Activated T-helper 1 cell treated with Interleukin-2 at 50 U/mL for 16 hours (primary cell): ENCODE measurements around the gene BCR.

Source experiments
- DNase-seq: peaks from one replicate; pipeline ENCODE4 v3.0.0-alpha.2; 2020; ENCODE audit warnings: low read depth

BCR gene

GRCh38 chr22:23277583-23278295 is 97.4 kb downstream of the BCR start:
- no peak for DNase-seq

GRCh38 chr22:23278883-23279675 is 98.8 kb downstream of the BCR start:
- DNase-seq, result no peak

DNA sequence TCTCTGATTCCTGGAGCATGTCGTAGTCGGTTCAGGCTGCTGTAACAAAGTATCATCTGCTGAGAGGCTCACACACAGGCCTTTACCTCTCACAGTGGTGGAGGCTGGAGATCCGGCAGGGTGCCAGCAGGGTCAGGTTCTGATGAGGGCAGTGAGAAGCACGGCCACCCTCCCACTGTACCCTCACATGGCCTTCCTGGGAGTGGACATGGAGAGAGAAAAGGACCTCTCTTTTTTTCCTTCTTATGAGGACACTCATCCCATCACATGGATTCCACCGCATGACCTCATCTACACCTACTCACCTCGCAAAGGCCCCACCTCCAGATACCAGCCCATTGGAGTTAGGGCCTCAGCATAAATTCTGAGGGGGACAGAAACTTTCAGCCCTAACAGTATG is 99.5 kb downstream of the BCR start:
- no peak for DNase-seq

GRCh38 chr22:23280356-23281052 is 100.2 kb downstream of the BCR start:
- DNase-seq, result no peak

DNA sequence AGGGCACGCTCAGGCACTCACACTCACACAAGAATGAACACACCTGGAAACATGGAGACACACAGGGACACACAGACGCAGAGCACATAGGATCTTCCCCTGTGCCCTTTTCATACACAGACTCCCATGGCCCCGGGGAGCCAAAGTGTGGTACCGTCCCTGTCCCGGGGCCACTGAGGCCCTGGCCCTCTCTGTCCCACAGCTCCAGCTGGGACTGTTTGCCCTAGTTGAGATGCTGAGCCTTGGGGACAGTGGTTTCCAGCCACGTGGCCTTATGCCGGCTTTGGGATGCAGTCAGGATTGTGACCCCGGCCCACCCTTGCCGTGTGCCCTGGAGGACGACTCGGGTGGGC is 100.7 kb downstream of the BCR start:
- no peak for DNase-seq

GRCh38 chr22:23281406-23282088 is 101.2 kb downstream of the BCR start:
- peak; percentile 60 for DNase-seq

DNA sequence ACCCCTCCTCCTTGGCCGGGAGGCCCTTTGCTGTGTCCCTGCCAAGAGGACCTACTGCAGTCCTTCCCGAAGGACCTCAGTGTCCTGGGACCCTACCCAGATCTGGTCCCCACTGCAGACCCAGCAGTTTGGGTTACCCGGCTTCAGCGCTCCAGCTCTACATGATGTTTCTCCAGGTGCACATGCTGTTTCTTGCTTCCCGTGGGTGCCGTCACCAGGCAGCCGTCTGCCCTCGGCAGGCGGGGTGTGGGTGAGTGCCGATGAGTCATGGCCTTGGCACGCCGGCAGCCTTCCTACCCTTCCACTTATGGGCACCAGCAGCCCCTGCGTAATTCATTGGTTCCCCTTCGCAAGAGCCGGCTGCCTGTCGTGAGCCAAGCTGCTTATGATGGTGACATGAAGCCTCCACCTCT is 101.8 kb downstream of the BCR start:
- DNase-seq, result no peak

GRCh38 chr22:23282516-23282915 is 102.2 kb downstream of the BCR start:
- no peak for DNase-seq

DNA sequence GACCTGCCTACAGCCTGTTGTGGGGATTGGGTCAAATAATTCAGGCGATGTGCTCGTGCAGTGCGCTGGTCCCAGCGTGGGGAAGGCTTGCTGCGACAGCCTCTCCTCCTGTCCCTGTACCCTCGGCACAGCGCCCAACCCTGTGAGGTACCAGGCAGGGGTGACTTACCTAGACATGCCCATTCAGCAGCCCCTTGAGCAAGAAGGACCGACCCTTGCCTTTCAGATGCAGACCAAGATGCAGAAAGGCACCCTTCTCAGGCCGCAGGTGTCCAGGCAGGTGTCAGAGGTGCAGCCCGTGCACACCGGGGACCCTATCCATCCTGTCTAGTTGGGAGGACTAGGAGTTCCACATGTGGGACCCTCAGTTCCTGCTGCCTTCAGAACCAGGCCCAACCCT is 102.7 kb downstream of the BCR start:
- DNase-seq, result no peak

DNA sequence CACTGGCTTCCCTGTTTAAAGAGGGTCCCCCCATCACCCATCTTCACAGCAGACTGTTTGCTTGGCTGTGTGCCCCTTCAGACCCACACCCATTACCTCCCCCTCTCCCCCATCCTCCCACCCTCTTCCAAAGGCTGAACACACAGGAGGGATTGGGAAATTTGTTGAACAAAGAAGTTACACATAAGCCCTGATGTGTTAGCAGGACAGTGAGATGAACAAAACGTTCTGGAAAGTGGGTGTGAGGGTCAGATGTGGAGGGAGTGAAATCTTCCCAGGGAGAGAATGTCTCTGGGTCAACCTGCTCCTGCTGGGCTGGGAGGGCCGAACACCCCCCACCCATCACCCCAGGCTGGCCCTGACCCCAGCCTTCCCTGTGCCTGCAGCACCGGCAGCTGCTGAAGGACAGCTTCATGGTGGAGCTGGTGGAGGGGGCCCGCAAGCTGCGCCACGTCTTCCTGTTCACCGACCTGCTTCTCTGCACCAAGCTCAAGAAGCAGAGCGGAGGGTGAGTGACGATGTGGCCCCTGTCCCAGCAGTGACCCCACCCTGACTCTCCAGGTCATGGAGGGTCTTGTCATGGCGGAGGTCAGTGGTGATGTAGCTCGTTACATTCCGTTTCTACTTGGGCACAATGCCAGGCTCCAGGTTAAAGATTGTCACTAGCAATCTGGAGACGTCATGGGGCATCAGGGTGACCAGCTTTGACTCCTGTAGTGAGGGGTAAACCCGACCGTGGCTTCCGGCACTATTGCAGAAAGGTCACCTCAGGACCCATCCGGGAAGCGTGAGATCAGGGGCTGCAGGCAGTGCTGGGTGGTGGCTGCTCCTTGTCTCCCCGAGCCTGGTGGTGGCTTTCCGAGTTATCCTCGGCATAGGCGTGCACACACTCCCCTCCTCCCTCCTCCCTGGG is 103.5 kb downstream of the BCR start:
- no peak for DNase-seq

GRCh38 chr22:23284504-23285033 is 104.3 kb downstream of the BCR start:
- DNase-seq, result no peak

DNA sequence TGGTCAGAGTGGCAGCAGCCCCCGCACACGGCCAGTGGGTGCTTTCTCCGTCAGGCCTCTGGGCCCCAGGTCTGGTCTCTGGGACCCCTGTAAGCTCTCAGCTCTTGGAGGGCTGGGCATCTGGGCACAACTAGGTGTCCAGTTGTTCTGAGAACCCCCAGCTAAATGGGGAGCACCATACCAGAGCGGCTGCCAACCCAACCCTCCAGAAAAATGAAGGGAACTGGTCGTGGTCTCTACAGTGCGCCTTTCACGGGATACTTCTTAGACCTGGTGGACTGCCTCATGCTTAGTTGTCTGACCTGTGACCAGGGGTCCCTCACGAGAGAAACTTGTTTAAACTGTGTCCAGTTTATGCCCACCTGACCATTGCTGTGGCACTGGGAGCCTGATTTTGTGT is 104.9 kb downstream of the BCR start:
- DNase-seq, result no peak

- DNase-seq, result no peak
Observed at GRCh38 chr22:23285734-23286133, 105.4 kb downstream of the BCR start.

GRCh38 chr22:23286296-23286695 is 106.0 kb downstream of the BCR start:
- DNase-seq, result no peak

GRCh38 chr22:23287136-23288095 is 107.1 kb downstream of the BCR start:
- no peak for DNase-seq

- no peak for DNase-seq
Observed at GRCh38 chr22:23288301-23289129, 108.2 kb downstream of the BCR start.

- DNase-seq, result no peak
Observed at GRCh38 chr22:23289130-23289503, 108.8 kb downstream of the BCR start.

DNA sequence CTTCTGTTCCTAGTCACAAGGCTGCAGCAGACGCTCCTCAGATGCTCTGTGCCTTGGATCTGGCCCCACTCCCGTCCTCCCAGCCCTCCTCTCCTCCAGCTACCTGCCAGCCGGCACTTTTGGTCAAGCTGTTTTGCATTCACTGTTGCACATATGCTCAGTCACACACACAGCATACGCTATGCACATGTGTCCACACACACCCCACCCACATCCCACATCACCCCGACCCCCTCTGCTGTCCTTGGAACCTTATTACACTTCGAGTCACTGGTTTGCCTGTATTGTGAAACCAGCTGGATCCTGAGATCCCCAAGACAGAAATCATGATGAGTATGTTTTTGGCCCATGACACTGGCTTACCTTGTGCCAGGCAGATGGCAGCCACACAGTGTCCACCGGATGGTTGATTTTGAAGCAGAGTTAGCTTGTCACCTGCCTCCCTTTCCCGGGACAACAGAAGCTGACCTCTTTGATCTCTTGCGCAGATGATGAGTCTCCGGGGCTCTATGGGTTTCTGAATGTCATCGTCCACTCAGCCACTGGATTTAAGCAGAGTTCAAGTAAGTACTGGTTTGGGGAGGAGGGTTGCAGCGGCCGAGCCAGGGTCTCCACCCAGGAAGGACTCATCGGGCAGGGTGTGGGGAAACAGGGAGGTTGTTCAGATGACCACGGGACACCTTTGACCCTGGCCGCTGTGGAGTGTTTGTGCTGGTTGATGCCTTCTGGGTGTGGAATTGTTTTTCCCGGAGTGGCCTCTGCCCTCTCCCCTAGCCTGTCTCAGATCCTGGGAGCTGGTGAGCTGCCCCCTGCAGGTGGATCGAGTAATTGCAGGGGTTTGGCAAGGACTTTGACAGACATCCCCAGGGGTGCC is 109.8 kb downstream of the BCR start:
- peak; percentile 24 for DNase-seq
